Activated CD8-positive, alpha-beta memory T cell treated with anti-CD3 and anti-CD28 coated beads for 4 hours (primary cell): Measurements from ENCODE around the gene RASSF8.

Source experiments
- DNase-seq, 2 donors: peaks; one replicate each; pipeline ENCODE4 v3.0.0-alpha.2; 2020; ENCODE audit warnings: low read depth in 2 of 2

The RASSF8 gene

GRCh38 chr12:26028953-26029735 lies 70.7 kb downstream of the RASSF8 start:
- DNase-seq = no peak

- no peak for DNase-seq
Observed at GRCh38 chr12:26029736-26030022, 71.2 kb downstream of the RASSF8 start.

GRCh38 chr12:26030371-26030770 lies 71.9 kb downstream of the RASSF8 start:
- no peak for DNase-seq

DNA sequence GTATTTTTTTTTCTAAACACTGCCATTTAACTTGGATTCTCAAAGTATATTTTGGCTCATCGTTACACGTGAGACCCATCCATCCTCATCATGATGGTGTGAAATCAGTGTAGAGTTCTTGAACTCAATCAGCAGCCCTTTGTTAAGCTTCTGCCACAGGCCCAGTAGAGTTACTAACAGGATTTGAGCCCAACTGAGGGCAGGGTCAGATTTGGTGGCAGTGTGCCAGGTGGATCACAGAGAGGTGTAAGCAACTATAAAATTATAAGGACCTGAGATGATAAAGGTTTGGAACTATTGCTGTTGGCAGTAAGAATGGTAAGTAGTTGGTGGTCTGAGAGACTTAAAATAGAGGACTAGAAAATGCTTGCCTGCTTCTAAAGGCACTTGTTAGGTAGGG lies 72.8 kb downstream of the RASSF8 start:
- DNase-seq = no peak

DNA sequence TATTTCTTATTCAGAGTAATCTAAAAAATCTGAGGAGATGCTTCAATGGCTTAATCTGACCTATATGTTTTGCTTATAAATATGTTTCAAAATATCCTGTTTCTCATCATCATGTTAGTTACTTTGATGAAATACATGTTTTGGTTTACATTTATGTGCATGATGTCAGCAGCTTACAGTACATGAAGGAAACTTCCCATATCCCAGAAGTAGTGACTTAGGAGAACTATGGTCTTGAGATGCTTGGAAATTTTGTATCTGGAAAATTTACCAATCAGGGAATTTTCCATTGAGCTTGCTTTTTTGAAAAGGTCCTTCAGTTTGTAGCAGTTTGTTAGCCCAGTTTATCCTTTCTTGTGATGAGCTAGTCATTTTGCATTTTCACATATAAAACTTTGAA lies 73.3 kb downstream of the RASSF8 start:
- no peak for DNase-seq

GRCh38 chr12:26032290-26032689 lies 73.8 kb downstream of the RASSF8 start:
- DNase-seq = no peak

GRCh38 chr12:26032719-26033241 lies 74.3 kb downstream of the RASSF8 start:
- DNase-seq = no peak

DNA sequence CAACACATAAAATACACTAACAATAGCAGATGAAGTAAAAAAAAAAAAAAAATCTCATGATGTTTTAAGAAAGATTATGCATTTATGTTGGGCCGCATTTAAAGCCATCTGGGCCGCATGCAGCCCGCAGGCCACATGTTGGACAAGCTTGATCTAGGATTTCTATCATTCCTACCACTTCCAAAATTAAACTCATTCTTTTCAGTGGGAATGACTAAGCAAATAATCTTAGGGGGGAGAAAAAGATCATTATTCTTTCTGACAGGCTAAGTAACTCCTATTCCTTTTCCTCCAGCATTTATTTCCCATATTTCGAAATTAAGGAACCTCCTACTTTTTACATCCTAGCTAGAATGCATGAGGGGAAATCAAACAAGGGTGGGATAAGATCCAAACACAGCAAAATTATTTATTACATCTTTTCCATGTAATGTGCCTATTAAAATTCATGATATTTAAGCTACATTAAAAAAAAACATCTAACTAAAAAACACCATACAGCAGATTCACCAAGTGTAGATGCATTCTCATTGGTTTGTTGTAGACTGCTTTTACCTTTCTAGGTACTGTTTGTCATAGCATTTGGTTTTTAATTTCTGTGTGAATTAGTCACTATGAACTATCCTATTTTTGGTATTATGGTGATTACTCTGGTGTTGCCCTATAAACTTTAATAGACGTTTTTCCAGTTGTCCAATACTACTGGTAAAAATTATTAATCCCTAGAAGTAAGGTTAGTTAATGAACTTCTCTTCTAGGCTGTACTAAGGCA lies 76.1 kb downstream of the RASSF8 start:
- DNase-seq = no peak

- no peak for DNase-seq
Observed at GRCh38 chr12:26036877-26037276, 78.4 kb downstream of the RASSF8 start.

DNA sequence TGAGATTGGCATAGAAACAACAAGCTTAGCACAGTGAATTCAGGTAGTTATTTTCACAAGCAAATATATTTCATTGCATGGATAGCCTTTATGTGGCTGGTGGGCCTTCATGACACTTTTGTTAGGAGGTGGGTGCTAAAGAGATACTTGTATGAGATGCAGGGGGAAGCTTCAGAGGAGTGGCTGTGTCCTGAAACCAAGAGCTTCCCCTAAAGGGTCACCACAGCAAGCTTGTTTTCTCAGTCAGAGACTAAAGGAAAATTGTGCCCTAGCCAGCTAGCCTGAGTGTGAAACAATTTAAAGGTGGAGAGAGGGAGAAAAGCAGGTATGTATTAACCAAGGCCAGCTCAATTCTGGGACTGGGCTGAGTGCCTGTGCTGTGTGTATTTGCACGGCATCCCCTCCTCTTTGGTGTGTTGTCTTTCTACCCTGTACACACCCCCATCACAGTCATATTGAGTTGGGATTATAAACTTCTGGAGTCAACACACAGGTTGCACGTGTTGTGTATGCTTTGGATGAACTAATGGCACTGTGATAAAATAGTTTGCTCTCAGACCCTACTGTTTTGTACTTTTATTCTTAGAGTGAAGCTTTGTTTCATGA lies 79.2 kb downstream of the RASSF8 start:
- no peak for DNase-seq

GRCh38 chr12:26042645-26043044 lies 84.2 kb downstream of the RASSF8 start:
- DNase-seq = no peak

GRCh38 chr12:26043135-26044006 lies 84.9 kb downstream of the RASSF8 start:
- DNase-seq = no peak

DNA sequence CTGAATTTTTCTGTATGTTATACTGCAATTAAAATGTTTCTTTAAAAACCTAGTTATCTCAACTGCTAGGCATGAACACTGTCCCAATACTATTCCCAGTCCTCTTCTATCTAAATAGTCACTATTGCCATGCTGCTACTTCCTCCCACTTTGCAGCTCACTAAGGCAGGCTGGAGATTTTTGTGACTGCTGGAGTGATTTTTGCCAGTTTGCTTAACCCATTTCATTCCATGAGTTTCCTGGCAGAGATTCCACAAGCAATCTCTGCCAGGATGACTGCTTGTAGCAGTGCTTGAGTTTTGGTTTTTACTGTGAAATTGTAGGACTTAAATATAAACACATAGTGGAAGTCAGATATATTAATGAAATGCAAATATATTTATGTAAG lies 85.5 kb downstream of the RASSF8 start:
- DNase-seq = no peak

- no peak for DNase-seq
Observed at GRCh38 chr12:26044592-26044991, 86.1 kb downstream of the RASSF8 start.

GRCh38 chr12:26046203-26046602 lies 87.7 kb downstream of the RASSF8 start:
- no peak for DNase-seq

DNA sequence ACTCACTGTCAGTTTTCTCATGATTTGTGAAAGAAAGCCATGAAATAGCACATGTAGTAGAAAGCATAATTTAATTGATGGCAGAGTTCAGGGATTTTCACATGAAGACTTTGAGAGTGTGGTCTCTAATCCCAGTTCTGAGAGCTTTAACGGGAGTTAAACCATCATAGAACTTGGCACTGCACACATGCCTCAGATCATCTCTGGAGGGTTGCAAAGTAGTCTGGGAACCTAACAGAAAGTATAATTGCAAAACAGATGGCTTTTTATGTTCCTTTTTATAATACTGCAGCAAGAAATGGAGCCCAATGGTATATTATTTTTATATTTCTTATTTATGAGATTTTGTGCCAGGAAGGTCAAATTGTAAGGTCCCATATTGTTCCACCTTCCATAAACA lies 88.4 kb downstream of the RASSF8 start:
- no peak for DNase-seq

DNA sequence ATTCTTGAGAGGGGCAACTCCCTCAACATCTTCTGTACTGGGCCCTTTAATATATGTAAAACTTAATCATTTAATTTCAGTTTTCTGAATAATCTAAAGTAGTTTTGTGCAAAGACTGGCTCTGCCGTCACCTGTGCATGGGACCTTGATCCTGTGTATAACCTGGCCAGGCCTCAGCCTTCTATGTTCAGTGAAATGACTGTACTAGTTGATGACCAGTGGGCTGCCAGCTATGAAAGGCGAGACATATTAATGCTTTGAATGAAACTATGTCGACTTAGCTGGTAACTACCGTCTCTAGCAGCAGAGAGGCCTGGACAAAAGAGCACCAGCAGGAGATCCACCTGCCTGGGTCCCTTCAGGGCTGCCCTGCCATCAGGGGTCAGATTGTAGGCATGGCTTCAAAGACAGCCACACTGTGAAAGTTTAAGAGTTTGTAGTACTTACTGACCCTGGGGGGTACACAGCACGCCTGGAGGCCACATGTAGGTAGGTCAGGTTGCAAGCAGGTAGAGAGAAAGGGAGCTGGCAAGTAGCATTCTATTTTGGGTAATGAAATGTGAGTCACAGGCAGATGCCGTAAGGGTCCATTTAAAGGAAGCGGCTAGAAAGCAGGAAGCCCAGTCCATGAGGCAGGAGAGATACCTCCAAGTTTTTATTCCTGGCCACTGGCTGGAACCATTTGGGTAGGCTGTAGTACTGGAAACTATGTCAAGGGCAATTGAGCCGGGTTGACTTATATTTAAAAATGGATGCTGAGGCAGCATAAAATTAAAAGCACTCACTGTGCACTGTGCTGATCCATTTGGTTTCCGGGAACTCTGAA lies 89.1 kb downstream of the RASSF8 start:
- DNase-seq = no peak

GRCh38 chr12:26052652-26053051 lies 94.2 kb downstream of the RASSF8 start:
- no peak for DNase-seq

DNA sequence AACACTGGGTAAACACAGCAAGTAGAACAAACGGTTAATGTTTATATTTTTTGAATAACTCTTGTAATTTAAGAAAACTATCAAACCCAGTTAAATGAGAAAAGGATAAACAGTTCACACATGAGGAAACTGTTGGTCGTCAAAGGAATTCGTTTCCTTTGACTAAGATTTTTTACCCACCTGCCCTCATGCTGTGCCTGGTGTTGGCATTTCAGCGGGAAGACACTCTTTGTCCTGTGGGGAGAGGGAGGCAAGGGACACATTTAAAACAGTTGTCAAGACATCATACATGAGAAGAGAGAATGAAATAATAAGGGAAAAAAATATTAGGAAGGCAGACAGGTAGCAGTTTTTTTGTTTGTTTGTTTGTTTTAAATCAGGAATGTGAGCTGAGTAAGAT lies 95.9 kb downstream of the RASSF8 start:
- DNase-seq = no peak

DNA sequence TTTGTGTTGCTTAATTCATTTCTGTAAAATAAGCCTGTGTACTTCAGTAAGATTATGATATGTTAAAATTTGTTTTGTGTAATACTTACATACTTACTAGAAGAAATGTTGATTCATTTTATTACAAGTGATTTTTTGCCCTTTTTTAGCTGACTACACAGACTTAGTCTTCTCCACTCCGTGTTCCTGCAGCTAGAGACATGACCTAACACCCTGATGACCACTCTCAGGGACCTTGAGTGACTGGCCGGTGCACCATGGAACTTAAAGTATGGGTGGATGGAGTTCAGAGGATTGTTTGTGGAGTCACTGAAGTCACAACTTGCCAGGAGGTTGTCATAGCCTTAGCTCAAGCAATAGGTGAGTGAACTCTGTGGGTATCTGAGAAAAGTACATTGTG lies 96.6 kb downstream of the RASSF8 start:
- DNase-seq = no peak

DNA sequence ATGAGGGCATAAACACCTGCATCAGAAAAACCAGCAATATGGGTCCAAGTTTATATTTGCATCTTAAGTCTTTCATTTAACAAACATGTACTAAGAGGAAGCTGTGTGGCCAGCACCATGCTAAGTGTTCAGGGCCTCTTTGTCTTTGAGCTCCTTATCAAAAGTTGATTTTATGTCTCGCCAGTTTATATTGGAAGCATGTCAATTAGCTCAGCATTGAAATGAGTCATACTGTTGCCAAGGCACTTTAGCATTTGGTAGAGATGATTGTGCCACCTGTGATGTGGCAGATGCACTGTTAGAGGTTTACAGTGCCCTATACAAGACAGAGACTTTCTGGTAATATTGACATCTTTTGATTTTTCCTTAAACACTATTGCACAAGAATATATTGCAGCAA lies 97.9 kb downstream of the RASSF8 start:
- DNase-seq = no peak
